NCI-H2227 (cell line): ENCODE data around the gene TXNDC5.

Experiments
- DNase-seq: peaks from one replicate; lab custom pipeline; 2025; ENCODE audit not compliant: unreplicated experiment; lab: John Stamatoyannopoulos, UW

The TXNDC5 gene

GRCh38 chr6:7868926-7869325, 41.7 kb downstream of the TXNDC5 start:
- DNase-seq, result no peak

GRCh38 chr6:7866526-7866925, 44.1 kb downstream of the TXNDC5 start:
- no peak for DNase-seq

GRCh38 chr6:7865781-7866180, 44.8 kb downstream of the TXNDC5 start:
- no peak for DNase-seq

GRCh38 chr6:7859591-7859990, 51.0 kb downstream of the TXNDC5 start:
- no peak for DNase-seq

- DNase-seq, result no peak
Observed at GRCh38 chr6:7851780-7852179, 58.8 kb downstream of the TXNDC5 start.

GRCh38 chr6:7848229-7848628, 62.4 kb downstream of the TXNDC5 start:
- DNase-seq, result no peak

GRCh38 chr6:7846966-7847818, 63.4 kb downstream of the TXNDC5 start:
- DNase-seq, result no peak

- no peak for DNase-seq
Observed at GRCh38 chr6:7841781-7842468, 68.7 kb downstream of the TXNDC5 start.

- no peak for DNase-seq
Observed at GRCh38 chr6:7836371-7837026, 74.1 kb downstream of the TXNDC5 start.

GRCh38 chr6:7833751-7834070, 76.9 kb downstream of the TXNDC5 start:
- DNase-seq, result no peak

GRCh38 chr6:7832904-7833750, 77.5 kb downstream of the TXNDC5 start:
- no peak for DNase-seq
